Thoracic aorta (tissue), 2 donors: ENCODE results near the gene PEX5. TPM values are rescaled to one million over a fixed set of nuclear protein-coding genes. Genes with fewer than 3 reads are reported as not detected.
"Not testable (repeated sequence)": the region's sequence is repeated elsewhere in the genome, so short reads cannot be mapped to it uniquely, and the experiment has no call there.

Experiments used
- ATAC-seq: fragments of 150-250 bp; one replicate; pipeline ENCODE4 v1.8.0; 2017; ENCODE audit warnings: low read depth; ENCODE audit not compliant: insufficient number of reproducible peaks, low FRiP score
- DNase-seq: peaks from one replicate; pipeline ENCODE4 v3.0.0-alpha.2; 2020; ENCODE audit warnings: low spot score
- H3K27ac ChIP-seq, 2 donors: fragments of 200-600 bp; sonication (generic); 1 replicate in 1 of 2; 2 replicates in 1 of 2; pipeline ENCODE4 v1.5.1; 2016; ENCODE audit warnings: mild to moderate bottlenecking in 2 of 2, moderate library complexity in 2 of 2
- H3K27me3 ChIP-seq: fragments of 200-600 bp; sonication (generic); replicated peaks from 2 replicates; pipeline ENCODE4 v1.6.0; 2016; ENCODE audit warnings: mild to moderate bottlenecking; ENCODE audit not compliant: insufficient read depth
- H3K36me3 ChIP-seq: fragments of 200-600 bp; sonication (generic); one replicate; pipeline ENCODE4 v1.5.1; 2016
- H3K4me1 ChIP-seq, 2 donors: fragments of 200-600 bp; sonication (generic); 1 replicate in 1 of 2; 2 replicates in 1 of 2; pipeline versions ENCODE4 v1.5.1 to v1.6.0; 2016; ENCODE audit warnings: low read depth in 2 of 2, mild to moderate bottlenecking in 1 of 2; ENCODE audit not compliant: control insufficient read depth in 1 of 2
- H3K4me3 ChIP-seq: fragments of 200-600 bp; sonication (generic); 2 replicates; pipeline ENCODE4 v1.5.1; 2016; ENCODE audit warnings: mild to moderate bottlenecking
- H3K9me3 ChIP-seq: fragments of 200-600 bp; sonication (generic); 2 replicates; pipeline ENCODE4 v1.5.1; 2016
- total RNA-seq, 2 donors: library from RNA; depleted of rRNA; stranded (reverse); fragments of >200 nt; gene quantifications; one replicate each; pipeline versions ENCODE4 v1.1.0 to v1.2.3, GENCODE V29; 2016
- TF ChIP-seq, protein P1 (sequence below): fragments of 200-600 bp; sonication (generic); IDR thresholded peaks from one replicate; pipeline ENCODE4 v1.5.1; 2019; ENCODE audit warnings: antibody characterized with exemption

The PEX5 gene
- total RNA-seq, 2 donors from 2014 or later, result 34.5 to 42.2 TPM

DNA sequence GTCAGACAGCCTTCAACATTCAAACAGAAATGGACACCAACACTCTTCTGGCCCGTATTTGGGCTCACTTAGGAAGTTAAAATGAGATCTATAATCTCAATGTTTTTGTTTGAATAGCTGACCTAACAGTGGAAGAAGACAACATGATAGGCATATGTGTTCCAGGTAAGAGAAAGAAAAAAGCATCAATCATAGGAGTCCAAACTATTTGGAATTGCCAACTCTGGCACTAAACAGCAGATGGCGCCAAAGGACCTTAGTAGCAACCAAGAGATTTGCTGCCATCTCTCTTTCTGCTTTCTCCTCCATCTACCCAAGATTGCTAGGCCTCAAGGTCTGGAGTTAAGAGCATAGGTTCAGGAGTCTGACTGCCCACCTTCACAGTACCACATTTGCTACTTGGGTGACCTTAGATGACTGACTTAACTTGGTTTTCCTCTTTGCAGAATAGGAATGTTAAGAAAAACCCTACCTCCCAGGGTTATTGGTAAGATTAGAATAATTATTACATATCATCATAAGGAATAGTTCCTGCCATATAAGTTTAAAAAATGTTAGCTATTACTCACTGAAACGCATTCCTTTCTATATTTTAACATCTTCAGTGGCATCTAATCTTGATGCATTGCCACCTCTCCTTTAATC lies 30.2 kb downstream of the PEX5 start:
- H3K4me1 ChIP-seq, result no peaks in the 10 kb centered on the region
- H3K4me3 ChIP-seq, result no peak overlapping the region
- no peaks in the 10 kb centered on the region for H3K9me3 ChIP-seq
- ATAC-seq, result no peak
- no peaks in the 10 kb centered on the region for H3K36me3 ChIP-seq
- TF ChIP-seq, protein P1, sequence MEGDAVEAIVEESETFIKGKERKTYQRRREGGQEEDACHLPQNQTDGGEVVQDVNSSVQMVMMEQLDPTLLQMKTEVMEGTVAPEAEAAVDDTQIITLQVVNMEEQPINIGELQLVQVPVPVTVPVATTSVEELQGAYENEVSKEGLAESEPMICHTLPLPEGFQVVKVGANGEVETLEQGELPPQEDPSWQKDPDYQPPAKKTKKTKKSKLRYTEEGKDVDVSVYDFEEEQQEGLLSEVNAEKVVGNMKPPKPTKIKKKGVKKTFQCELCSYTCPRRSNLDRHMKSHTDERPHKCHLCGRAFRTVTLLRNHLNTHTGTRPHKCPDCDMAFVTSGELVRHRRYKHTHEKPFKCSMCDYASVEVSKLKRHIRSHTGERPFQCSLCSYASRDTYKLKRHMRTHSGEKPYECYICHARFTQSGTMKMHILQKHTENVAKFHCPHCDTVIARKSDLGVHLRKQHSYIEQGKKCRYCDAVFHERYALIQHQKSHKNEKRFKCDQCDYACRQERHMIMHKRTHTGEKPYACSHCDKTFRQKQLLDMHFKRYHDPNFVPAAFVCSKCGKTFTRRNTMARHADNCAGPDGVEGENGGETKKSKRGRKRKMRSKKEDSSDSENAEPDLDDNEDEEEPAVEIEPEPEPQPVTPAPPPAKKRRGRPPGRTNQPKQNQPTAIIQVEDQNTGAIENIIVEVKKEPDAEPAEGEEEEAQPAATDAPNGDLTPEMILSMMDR, result peak; percentile 66
- peak; percentile 32 for DNase-seq
- no peak overlapping the region for H3K27ac ChIP-seq
- H3K27me3 ChIP-seq, result no peaks in the 10 kb centered on the region

DNA sequence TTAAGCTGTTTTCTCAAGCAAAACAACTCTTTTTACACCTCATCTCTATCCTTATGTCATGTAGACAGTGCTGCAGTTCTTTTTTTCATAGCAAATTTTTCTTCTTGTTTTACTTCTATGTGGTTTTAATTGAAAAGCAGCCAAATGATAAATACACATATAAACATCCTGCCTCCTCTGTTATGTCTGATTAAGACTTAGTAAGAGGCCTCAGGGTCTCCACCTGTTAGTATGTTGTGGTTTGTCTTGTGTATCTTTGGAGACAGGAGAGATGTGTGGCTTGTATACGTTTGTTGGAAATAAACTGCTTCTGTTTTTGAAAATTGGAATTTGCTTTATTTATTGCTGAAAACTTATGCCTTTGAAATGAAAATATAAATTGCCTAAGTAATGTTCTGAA lies 32.0 kb downstream of the PEX5 start:
- Histone ChIP-seq H3K27ac (no peak overlapping the region), H3K4me1 (no peaks in the 10 kb centered on the region), H3K9me3 (no peaks in the 10 kb centered on the region), H3K36me3 (no peaks in the 10 kb centered on the region), H3K27me3 (no peaks in the 10 kb centered on the region), H3K4me3 (no peak overlapping the region)
- TF ChIP-seq, protein P1, result no peak
- DNase-seq, result no peak
- ATAC-seq, result no peak

- Histone ChIP-seq H3K4me1 (no peaks in the 10 kb centered on the region), H3K27ac (no peak overlapping the region), H3K27me3 (no peaks in the 10 kb centered on the region), H3K36me3 (no peaks in the 10 kb centered on the region), H3K9me3 (no peaks in the 10 kb centered on the region), H3K4me3 (no peak overlapping the region)
- ATAC-seq (no peak), DNase-seq (no peak)
- TF ChIP-seq, protein P1, result no peak
Observed at GRCh38 chr12:7229741-7230140, 40.3 kb downstream of the PEX5 start.

DNA sequence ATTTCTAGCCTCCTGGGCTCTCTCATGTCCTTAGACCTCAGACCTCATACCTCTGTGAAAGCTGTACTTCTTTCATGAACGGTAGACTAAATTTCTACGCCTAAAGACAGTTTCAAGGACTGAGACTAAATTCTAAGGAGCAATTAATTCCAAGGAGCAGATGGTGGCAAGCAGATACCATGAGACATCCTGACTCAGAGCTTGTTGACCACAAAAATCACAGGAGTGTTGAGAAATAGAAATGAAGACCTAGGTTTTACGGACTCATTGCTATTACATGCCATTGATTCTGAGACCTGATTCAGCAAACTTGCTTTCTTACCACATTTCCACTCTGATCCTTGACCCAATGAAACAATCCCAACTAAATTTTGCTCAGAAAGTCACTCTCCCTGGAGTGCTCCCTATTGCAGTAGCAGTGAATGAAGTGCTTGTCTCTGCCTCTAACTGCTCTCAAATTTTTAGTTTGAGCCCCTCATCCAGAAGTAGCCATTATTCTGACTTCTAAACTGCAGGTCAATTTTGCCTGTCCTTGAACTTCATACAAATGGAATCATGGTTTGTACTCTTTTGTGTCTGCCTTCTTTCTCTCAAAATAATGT lies 52.0 kb downstream of the PEX5 start:
- Histone ChIP-seq H3K4me1 (no peaks in the 10 kb centered on the region), H3K27ac (no peak overlapping the region), H3K27me3 (no peaks in the 10 kb centered on the region), H3K9me3 (peaks cover 4% of the 10 kb centered on the region), H3K36me3 (no peaks in the 10 kb centered on the region), H3K4me3 (no peak overlapping the region)
- DNase-seq (no peak), ATAC-seq (no peak)
- TF ChIP-seq, protein P1, result no peak

DNA sequence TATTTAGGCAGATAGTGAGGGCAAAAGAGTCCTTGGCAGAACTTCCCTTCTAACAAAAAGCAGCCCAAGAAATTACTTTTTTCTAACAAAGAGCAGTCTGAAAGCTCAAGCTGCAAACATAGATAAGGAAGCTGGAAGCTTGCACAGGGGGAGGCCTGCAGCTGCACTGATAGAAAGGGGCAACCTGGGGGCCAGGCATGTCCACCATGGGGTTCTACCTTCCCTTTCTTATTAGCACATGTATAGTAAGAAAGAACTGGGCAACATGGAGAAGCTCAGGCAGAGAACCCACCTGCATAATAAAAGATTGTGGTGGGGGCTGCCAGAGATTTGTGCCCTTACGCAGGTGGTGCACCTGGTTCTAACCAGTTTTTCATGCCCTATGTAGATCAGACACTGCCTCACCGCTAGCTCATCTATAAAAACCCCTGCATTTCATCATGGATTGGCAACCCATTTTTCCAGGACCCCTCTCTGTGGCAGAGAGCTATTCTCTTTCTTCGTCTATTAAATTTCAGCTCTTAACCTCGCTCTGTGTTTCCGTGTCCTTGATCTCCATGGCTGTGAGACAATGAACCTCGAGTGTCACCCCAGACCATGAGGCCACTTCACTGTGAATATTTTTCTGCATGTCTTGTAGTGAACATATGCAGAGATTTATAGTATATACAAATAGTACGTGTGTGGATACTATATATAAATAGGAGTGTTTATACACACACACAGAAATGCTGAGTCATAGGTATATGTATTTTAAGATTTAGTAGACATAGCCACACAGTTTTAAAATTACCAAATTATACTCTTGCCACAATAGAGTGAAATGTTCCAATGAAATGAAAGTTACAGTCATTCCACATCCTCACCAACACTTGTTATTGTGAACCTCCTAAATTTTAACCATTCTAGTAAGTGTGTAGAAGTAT lies 53.0 kb downstream of the PEX5 start:
- Histone ChIP-seq H3K4me3 (no peak overlapping the region), H3K9me3 (peaks cover 4% of the 10 kb centered on the region), H3K27me3 (no peaks in the 10 kb centered on the region), H3K36me3 (no peaks in the 10 kb centered on the region), H3K4me1 (no peaks in the 10 kb centered on the region), H3K27ac (no peak overlapping the region)
- DNase-seq (no peak), ATAC-seq (no peak)
- TF ChIP-seq, protein P1, result no peak

GRCh38 chr12:7251328-7251996 lies 62.0 kb downstream of the PEX5 start:
- H3K4me1 ChIP-seq, DNase-seq, H3K27me3 ChIP-seq, H3K9me3 ChIP-seq, H3K36me3 ChIP-seq, H3K4me3 ChIP-seq, H3K27ac ChIP-seq, ATAC-seq: not testable (repeated sequence)
